ENCODE data around the gene HS3ST3A1.

HS3ST3A1 gene

GRCh38 chr17:13598353-13599167 lies 3.2 kb downstream of the HS3ST3A1 start:
- no peak overlapping the region for H3K4me3 ChIP-seq (ENCODE audit: control insufficient read depth in 1 of 7, extremely low read depth in 1 of 7, insufficient read depth in 4 of 7, low read depth in 2 of 7, low read length in 6 of 7)
- CTCF ChIA-PET, result interaction anchor here (0.6 to 1.1 kb wide), 4 partner anchors 686 to 703 kb away, joined by 3 read pairs; partner anchors contain the start of gene HS3ST3B1
- H3K9me3 ChIP-seq (ENCODE audit: control extremely low read depth in 1 of 5, control insufficient read depth in 4 of 5, insufficient read depth in 2 of 5, low read depth in 1 of 5, low read length in 4 of 5), result peaks cover 0 to 5% (median 3%) of the 10 kb centered on the region in 5 experiments
- POLR2A ChIA-PET, result no interaction called here
- WGBS (ENCODE audit: insufficient coverage), result 98% methylated on average over 4 of the region's 7 CpGs
- DNase-seq, result no peak
- H3K4me1 ChIP-seq (ENCODE audit: control extremely low read depth in 1 of 4, control insufficient read depth in 4 of 4, insufficient read depth in 4 of 4, low read length in 3 of 4), result peaks cover 0 to 27% (median 25%) of the 10 kb centered on the region in 4 experiments
- H3K27ac ChIP-seq (ENCODE audit: insufficient read depth in 1 of 2, low read depth in 1 of 2, low read length in 2 of 2, poor library complexity in 1 of 2, severe bottlenecking in 2 of 2), result peak overlapping the region in 1 of 2 experiments; percentile 25
- no peaks in the 10 kb centered on the region for H3K36me3 ChIP-seq (ENCODE audit: control insufficient read depth in 4 of 4, insufficient read depth in 4 of 4, low read length in 3 of 4)
- H3K27me3 ChIP-seq (replicated peaks in 2 of 5; ENCODE audit: control insufficient read depth in 4 of 5, insufficient read depth in 5 of 5, low read length in 4 of 5), result peaks cover 9 to 55% (median 20%) of the 10 kb centered on the region in 5 experiments

GRCh38 chr17:13597723-13598347 lies 3.9 kb downstream of the HS3ST3A1 start:
- peak overlapping the region in 1 of 2 experiments; percentile 8 for H3K27ac ChIP-seq (ENCODE audit: insufficient read depth in 1 of 2, low read depth in 1 of 2, low read length in 2 of 2, poor library complexity in 1 of 2, severe bottlenecking in 2 of 2)
- peaks cover 0 to under 1% (median 0%) of the 10 kb centered on the region in 5 experiments for H3K9me3 ChIP-seq (ENCODE audit: control extremely low read depth in 1 of 5, control insufficient read depth in 4 of 5, insufficient read depth in 2 of 5, low read depth in 1 of 5, low read length in 4 of 5)
- peaks cover 0 to 27% (median 24%) of the 10 kb centered on the region in 4 experiments for H3K4me1 ChIP-seq (ENCODE audit: control extremely low read depth in 1 of 4, control insufficient read depth in 4 of 4, insufficient read depth in 4 of 4, low read length in 3 of 4)
- H3K27me3 ChIP-seq (replicated peaks in 2 of 5; ENCODE audit: control insufficient read depth in 4 of 5, insufficient read depth in 5 of 5, low read length in 4 of 5), result peaks cover 7 to 47% (median 20%) of the 10 kb centered on the region in 5 experiments
- ChIA-PET POLR2A (no interaction called here), CTCF (interaction anchor here (1.0 to 4.0 kb wide), 5 partner anchors 687 to 1329 kb away, joined by 3 to 23 read pairs (median 3); partner anchors contain the start of gene HS3ST3B1)
- WGBS (ENCODE audit: insufficient coverage), result no CpG with 5 or more reads among the region's 3 CpGs
- no peaks in the 10 kb centered on the region for H3K36me3 ChIP-seq (ENCODE audit: control insufficient read depth in 4 of 4, insufficient read depth in 4 of 4, low read length in 3 of 4)
- DNase-seq, result peak; percentile 49 to 70 (median 61)
- no peak overlapping the region for H3K4me3 ChIP-seq (ENCODE audit: control insufficient read depth in 1 of 7, extremely low read depth in 1 of 7, insufficient read depth in 4 of 7, low read depth in 2 of 7, low read length in 6 of 7)

- WGBS (ENCODE audit: insufficient coverage), result 83% methylated on average over 1 of the region's 13 CpGs
- DNase-seq, result no peak
- ChIA-PET CTCF (interaction anchor here (0.6 to 4.0 kb wide), 4 partner anchors 12 to 1580 kb away, joined by 3 to 23 read pairs (median 8); partner anchors contain the start of gene HS3ST3B1), POLR2A (no interaction called here)
- H3K4me1 ChIP-seq (ENCODE audit: control extremely low read depth in 1 of 4, control insufficient read depth in 4 of 4, insufficient read depth in 4 of 4, low read length in 3 of 4), result peaks cover 0 to 15% (median 13%) of the 10 kb centered on the region in 4 experiments
- H3K9me3 ChIP-seq (ENCODE audit: control extremely low read depth in 1 of 5, control insufficient read depth in 4 of 5, insufficient read depth in 2 of 5, low read depth in 1 of 5, low read length in 4 of 5), result no peaks in the 10 kb centered on the region
- H3K27ac ChIP-seq (ENCODE audit: insufficient read depth in 1 of 2, low read depth in 1 of 2, low read length in 2 of 2, poor library complexity in 1 of 2, severe bottlenecking in 2 of 2), result no peak overlapping the region
- H3K36me3 ChIP-seq (ENCODE audit: control insufficient read depth in 4 of 4, insufficient read depth in 4 of 4, low read length in 3 of 4), result no peaks in the 10 kb centered on the region
- no peak overlapping the region for H3K4me3 ChIP-seq (ENCODE audit: control insufficient read depth in 1 of 7, extremely low read depth in 1 of 7, insufficient read depth in 4 of 7, low read depth in 2 of 7, low read length in 6 of 7)
- peaks cover 7 to 34% (median 20%) of the 10 kb centered on the region in 5 experiments for H3K27me3 ChIP-seq (replicated peaks in 2 of 5; ENCODE audit: control insufficient read depth in 4 of 5, insufficient read depth in 5 of 5, low read length in 4 of 5)
These were observed 5.3 kb downstream of the HS3ST3A1 start for GRCh38 chr17:13596241-13596923.

GRCh38 chr17:13595599-13595899 lies 6.2 kb downstream of the HS3ST3A1 start:
- 100% methylated on average over 2 of the region's 6 CpGs for WGBS (ENCODE audit: insufficient coverage)
- no peak overlapping the region for H3K27ac ChIP-seq (ENCODE audit: insufficient read depth in 1 of 2, low read depth in 1 of 2, low read length in 2 of 2, poor library complexity in 1 of 2, severe bottlenecking in 2 of 2)
- H3K9me3 ChIP-seq (ENCODE audit: control extremely low read depth in 1 of 5, control insufficient read depth in 4 of 5, insufficient read depth in 2 of 5, low read depth in 1 of 5, low read length in 4 of 5), result no peaks in the 10 kb centered on the region
- no peaks in the 10 kb centered on the region for H3K36me3 ChIP-seq (ENCODE audit: control insufficient read depth in 4 of 4, insufficient read depth in 4 of 4, low read length in 3 of 4)
- ChIA-PET POLR2A (no interaction called here), CTCF (interaction anchor here (0.6 to 4.0 kb wide), 4 partner anchors 8 to 1581 kb away, joined by 3 to 23 read pairs (median 10); partner anchors contain the start of gene HS3ST3B1)
- H3K27me3 ChIP-seq (replicated peaks in 2 of 5; ENCODE audit: control insufficient read depth in 4 of 5, insufficient read depth in 5 of 5, low read length in 4 of 5), result peaks cover 7 to 26% (median 20%) of the 10 kb centered on the region in 5 experiments
- no peak for DNase-seq
- H3K4me3 ChIP-seq (ENCODE audit: control insufficient read depth in 1 of 7, extremely low read depth in 1 of 7, insufficient read depth in 4 of 7, low read depth in 2 of 7, low read length in 6 of 7), result no peak overlapping the region
- peaks cover 0 to 7% (median 5%) of the 10 kb centered on the region in 4 experiments for H3K4me1 ChIP-seq (ENCODE audit: control extremely low read depth in 1 of 4, control insufficient read depth in 4 of 4, insufficient read depth in 4 of 4, low read length in 3 of 4)

- H3K36me3 ChIP-seq (ENCODE audit: control insufficient read depth in 4 of 4, insufficient read depth in 4 of 4, low read length in 3 of 4), result no peaks in the 10 kb centered on the region
- DNase-seq, result peak; percentile 85 to 94 (median 93)
- H3K27ac ChIP-seq (ENCODE audit: insufficient read depth in 1 of 2, low read depth in 1 of 2, low read length in 2 of 2, poor library complexity in 1 of 2, severe bottlenecking in 2 of 2), result no peak overlapping the region
- ChIA-PET POLR2A (interaction anchor here (0.6 kb wide), 2 partner anchors 309 to 313 kb away, joined by 3 to 7 read pairs; no protein-coding TSS in a partner anchor), CTCF (interaction anchor here (0.6 to 4.0 kb wide), 8 partner anchors 9 to 1332 kb away, joined by 3 to 23 read pairs (median 5); partner anchors contain the start of gene HS3ST3B1)
- peaks cover 4 to 20% (median 17%) of the 10 kb centered on the region in 5 experiments for H3K27me3 ChIP-seq (replicated peaks in 2 of 5; ENCODE audit: control insufficient read depth in 4 of 5, insufficient read depth in 5 of 5, low read length in 4 of 5)
- H3K4me3 ChIP-seq (ENCODE audit: control insufficient read depth in 1 of 7, extremely low read depth in 1 of 7, insufficient read depth in 4 of 7, low read depth in 2 of 7, low read length in 6 of 7), result no peak overlapping the region
- peaks cover 0 to 4% (median 2%) of the 10 kb centered on the region in 4 experiments for H3K4me1 ChIP-seq (ENCODE audit: control extremely low read depth in 1 of 4, control insufficient read depth in 4 of 4, insufficient read depth in 4 of 4, low read length in 3 of 4)
- 49% methylated on average over 3 of the region's 10 CpGs for WGBS (ENCODE audit: insufficient coverage)
- H3K9me3 ChIP-seq (ENCODE audit: control extremely low read depth in 1 of 5, control insufficient read depth in 4 of 5, insufficient read depth in 2 of 5, low read depth in 1 of 5, low read length in 4 of 5), result no peaks in the 10 kb centered on the region
These were observed 6.7 kb downstream of the HS3ST3A1 start for GRCh38 chr17:13594762-13595598.

GRCh38 chr17:13594310-13594709 lies 7.4 kb downstream of the HS3ST3A1 start:
- H3K9me3 ChIP-seq (ENCODE audit: control extremely low read depth in 1 of 5, control insufficient read depth in 4 of 5, insufficient read depth in 2 of 5, low read depth in 1 of 5, low read length in 4 of 5), result no peaks in the 10 kb centered on the region
- WGBS (ENCODE audit: insufficient coverage), result 96% methylated on average over 4 of the region's 5 CpGs
- H3K36me3 ChIP-seq (ENCODE audit: control insufficient read depth in 4 of 4, insufficient read depth in 4 of 4, low read length in 3 of 4), result no peaks in the 10 kb centered on the region
- ChIA-PET CTCF (interaction anchor here (0.6 to 4.0 kb wide), 7 partner anchors 10 to 1332 kb away, joined by 3 to 23 read pairs (median 4); no protein-coding TSS in a partner anchor), POLR2A (interaction anchor here (0.6 kb wide), 2 partner anchors 309 to 314 kb away, joined by 3 to 7 read pairs; no protein-coding TSS in a partner anchor)
- no peak overlapping the region for H3K27ac ChIP-seq (ENCODE audit: insufficient read depth in 1 of 2, low read depth in 1 of 2, low read length in 2 of 2, poor library complexity in 1 of 2, severe bottlenecking in 2 of 2)
- H3K27me3 ChIP-seq (replicated peaks in 2 of 5; ENCODE audit: control insufficient read depth in 4 of 5, insufficient read depth in 5 of 5, low read length in 4 of 5), result peaks cover 0 to 13% (median 11%) of the 10 kb centered on the region in 5 experiments
- no peak overlapping the region for H3K4me3 ChIP-seq (ENCODE audit: control insufficient read depth in 1 of 7, extremely low read depth in 1 of 7, insufficient read depth in 4 of 7, low read depth in 2 of 7, low read length in 6 of 7)
- DNase-seq, result no peak
- H3K4me1 ChIP-seq (ENCODE audit: control extremely low read depth in 1 of 4, control insufficient read depth in 4 of 4, insufficient read depth in 4 of 4, low read length in 3 of 4), result peaks cover 0 to 4% (median 2%) of the 10 kb centered on the region in 4 experiments
